HG03442 (cell line): Measurements from ENCODE around the gene VASH1.

Source experiments
- ATAC-seq: cut with Tn5 transposase; IDR thresholded peaks from one replicate; pipeline ENCODE4 v1.9.1; 2021; ENCODE audit warnings: mild to moderate bottlenecking, moderate library complexity; ENCODE audit not compliant: unreplicated experiment

VASH1 gene

DNA sequence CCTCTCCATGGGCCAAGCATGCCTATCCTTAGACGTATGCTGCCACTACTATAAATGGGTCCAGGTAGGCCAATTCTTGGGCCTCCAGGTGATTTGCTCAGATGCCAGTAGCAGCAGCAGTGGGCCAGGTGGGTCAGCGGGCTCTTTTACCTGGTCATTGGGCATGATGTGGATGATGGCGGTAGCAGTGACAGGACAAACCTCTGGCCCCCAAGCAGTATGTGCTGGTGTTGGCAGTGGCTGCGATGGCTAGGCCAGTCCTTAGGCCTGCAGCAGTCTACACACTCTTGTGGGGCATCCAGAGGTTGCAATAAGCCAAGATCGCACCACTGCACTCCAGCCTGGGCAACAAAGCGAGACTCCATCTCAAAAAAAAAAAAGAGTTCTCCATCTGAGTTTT, 19.1 kb upstream of the VASH1 start:
- no peak for ATAC-seq

DNA sequence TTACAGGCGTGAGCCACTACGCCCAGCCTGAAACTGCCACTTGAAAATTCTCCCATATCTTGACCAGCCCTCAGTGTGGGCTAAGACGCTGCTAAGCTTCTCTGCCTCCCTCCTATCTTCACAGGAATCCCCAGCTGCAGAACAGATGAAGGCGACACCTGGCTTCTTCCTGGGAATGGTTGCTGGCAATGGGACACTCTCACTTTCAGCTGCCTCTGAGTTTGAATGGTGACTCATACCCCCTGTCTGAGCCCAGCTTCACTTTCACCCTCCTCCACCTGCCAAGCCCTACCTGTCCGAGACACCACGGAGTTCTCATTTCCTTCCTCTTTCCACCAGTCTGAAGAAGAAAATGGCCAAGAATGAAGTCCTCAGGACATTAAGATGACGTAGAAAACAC, 18.3 kb upstream of the VASH1 start:
- no peak for ATAC-seq

DNA sequence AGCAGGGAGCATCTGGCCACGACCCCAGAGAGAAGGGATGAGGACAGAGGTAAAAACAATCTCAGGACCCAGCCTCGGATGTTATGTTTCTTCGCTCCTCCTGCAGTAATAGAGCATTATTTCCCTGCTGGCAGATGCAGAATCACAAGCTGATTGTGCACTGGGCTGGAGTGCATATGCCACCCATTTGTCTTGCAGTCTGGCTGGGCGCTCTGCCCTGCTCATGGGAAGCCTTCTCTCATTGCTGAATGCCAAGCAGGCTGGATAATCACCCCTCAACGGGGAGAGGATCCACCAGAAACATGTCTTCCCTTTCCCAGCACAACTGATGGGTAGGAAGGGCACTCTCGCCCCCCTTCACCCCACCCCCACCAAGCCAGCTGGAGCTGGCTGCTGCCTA, 8.5 kb upstream of the VASH1 start:
- ATAC-seq = no peak

DNA sequence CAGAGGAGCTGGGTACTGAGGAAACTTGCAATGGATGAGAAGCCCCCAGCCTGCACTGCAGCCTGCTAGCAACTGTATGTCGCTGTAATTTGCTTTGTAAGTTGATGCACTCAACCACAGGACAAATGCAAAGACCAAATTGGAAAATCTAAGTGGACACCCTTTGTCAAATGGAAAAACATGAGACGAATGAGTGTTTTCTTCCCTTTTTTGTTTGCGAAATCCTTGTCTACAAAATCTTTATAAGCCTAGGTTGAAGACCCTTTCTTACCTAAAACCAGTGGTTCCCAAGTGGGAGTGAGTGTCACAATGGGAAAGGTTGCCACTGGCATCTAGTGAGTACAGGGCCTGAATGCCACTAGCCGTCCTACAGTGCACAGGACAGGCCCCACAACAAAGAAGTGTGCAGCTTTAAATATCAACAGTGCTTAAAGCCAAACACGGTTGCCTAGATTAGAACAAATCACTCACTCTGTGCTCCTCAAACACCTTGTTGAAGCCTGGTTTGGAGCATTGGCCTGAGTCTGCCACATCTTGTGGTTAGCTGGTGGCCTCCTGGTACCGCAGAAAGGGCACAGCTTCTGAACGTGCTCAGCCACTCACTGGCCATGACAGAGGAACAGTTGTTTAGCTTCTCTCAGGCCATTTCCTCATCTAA, 7.6 kb upstream of the VASH1 start:
- no peak for ATAC-seq

DNA sequence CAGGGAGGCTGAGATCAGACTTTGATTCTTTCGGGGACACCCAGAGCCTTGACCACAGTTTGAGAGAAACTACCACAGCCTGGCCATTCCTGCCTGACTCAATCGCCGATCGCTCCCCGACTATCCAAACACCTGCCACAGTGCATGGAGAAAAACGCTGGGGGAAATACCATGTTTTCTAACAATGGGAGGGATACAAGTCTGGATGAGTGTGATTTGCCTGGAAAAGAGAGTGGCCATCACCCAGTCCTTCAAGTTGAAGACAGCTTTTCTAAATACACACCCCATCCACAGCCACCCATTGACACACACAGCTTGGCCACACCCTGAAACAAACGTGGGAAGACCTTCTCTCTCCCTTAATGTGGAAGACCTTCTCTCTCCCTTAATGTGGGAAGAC, 6.7 kb upstream of the VASH1 start:
- ATAC-seq = no peak

DNA sequence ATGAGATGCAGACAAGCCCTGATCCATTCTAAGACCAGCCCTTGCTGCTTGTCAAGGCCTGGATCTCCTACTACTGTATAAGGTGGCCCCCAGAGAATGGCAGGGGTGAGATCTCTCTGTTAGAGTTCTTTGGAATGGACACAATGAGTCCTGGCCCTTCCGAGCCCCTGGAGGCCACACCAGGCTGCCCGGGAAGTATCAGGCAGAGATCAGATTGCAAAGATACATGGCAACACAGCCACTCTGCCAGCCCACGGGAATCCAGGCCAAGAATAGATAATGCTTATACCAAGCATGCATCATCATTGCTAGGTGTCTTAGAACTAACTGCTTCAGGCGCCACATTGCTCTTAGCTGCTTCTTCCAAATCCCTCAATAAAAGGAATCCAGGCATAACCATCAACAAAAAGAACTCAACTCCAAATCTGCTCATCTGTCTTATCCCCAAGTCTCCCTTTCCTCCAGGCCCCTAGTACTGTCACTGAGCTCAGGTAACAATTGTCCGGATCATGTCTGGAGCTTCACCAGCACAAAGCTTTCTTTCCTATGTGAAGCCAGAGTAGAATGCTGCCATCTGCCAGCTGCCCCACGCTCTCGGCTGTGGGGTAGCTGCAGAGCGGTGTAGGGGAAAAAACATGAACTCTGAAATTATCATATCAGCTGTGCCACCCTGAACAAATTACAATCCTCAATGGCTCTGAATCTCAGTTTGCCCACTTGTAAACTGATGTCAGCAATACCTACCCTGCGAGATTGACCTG, 5.5 kb upstream of the VASH1 start:
- no peak for ATAC-seq

DNA sequence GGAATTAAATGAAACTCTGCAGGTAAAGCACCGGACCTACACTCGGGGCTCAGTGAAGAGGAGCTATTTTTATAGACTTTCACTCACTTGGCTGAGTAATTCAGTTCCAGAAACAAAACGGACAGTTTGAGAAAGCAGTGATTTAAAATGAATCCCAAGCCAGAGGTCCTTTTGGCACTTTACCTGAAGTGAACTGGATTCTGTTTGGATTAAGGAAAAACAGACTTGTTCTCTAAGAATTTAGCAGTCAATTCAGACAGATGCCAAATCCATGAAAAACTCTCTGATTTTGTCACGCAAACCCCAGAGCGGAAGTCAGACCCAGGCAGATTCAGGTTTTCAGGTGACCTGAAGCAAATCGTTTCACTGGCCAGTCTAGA, 4.9 kb upstream of the VASH1 start:
- no peak for ATAC-seq

DNA sequence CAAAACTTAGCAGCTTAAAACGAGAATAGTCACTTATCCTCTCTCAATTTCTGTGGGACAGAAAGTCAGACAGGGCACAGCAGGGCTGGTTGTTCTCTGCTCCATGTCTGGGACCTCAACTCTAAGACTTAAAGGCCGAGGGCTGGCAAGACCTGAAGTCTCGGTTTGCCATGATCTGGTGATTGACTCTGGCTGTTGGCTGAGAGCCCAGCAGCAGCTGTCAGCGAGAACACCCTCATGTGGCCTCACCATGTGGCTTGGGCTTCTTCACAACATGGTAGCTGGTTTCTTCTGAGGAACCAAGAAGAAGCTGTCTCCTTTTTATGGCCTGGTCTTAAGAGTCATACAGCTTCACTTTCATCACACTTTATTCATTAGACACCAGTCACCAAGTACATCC, 1.7 kb upstream of the VASH1 start:
- no peak for ATAC-seq

DNA sequence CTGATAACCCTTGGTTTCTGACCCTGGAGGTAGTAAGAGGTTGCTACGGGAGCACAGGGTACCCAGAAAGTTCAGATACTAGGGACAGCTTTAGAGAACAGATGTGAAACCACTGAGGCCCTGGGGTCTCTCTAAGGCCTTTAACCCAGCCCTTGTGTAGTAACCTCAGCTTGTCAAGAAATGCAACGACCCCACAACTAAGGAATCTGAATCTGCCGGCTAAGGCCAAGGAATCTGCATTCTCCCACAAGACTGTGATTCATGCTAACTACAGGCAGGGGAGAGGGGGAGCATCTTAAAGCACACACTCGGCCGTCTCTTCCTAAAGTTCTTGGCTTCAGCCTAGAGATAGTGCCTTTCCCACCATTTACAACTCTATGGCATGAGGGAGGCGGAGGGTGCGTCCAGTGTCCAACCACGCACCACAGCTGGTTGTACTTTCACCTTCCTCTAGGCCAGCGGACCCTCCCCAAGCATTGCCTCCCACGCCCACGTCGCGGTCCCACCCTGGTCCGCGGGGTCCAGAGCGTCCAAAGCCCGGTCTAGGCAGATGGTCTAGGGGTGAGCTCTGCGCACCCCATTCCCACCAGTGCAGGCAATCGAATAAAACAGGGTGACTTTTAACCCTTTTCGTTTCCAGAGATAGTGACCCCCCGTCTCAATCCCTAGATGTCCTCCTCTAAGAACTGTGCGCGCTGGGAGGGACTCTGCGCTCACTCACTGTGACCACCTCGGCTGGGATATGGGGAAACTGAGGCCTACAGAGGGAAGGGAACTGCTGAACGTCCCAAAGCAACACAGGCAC, 735 bp upstream of the VASH1 start:
- ATAC-seq = no peak

DNA sequence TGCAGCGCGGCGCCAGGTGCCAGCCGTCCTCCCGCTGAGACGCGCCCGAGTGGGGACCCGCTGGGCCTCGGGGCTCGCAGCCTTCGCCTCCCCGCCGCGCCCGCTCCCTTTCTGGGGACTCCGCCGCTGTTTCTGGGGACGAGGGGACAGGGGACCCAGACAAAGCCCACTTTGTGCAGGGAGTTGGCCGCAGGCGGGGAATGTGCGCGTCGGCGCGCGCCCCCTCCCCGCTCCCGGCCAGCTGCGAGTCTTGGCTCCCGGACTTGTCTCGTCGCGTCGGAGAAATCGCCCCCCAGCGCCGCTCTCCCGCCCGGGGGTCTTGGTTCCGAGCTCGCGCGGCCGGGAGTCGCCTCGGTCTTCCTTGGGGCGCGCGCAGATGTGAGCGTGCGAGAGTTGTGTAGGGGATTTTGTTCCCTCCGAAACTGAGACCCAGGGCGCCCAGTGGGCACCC, 717 bp downstream of the VASH1 start:
- ATAC-seq = no peak

DNA sequence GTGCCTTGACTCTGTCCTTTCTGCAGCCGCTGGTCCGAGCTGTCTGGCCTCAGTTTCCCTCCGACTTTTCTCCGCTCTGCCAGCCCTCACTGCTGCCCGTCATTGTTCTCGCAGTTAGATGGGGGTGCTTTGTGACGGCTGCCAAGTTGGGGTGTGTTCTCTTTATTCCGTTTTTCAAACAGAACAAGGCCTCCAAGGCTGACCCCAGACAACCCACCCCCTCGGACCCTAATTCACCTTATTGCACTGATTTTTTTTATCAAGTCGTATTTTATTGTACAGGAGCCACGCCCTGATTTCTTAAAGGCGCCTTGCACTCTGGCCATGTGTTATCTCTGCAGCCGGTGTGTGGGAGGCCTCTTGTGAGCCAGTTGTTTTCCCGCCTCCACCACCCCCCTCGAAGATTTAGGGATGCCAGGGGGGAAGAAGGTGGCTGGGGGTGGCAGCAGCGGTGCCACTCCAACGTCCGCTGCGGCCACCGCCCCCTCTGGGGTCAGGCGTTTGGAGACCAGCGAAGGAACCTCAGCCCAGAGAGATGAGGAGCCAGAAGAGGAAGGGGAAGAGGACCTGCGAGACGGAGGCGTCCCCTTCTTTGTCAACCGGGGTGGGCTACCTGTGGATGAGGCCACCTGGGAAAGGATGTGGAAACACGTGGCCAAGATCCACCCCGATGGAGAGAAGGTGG, 1.3 kb downstream of the VASH1 start:
- ATAC-seq = no peak

DNA sequence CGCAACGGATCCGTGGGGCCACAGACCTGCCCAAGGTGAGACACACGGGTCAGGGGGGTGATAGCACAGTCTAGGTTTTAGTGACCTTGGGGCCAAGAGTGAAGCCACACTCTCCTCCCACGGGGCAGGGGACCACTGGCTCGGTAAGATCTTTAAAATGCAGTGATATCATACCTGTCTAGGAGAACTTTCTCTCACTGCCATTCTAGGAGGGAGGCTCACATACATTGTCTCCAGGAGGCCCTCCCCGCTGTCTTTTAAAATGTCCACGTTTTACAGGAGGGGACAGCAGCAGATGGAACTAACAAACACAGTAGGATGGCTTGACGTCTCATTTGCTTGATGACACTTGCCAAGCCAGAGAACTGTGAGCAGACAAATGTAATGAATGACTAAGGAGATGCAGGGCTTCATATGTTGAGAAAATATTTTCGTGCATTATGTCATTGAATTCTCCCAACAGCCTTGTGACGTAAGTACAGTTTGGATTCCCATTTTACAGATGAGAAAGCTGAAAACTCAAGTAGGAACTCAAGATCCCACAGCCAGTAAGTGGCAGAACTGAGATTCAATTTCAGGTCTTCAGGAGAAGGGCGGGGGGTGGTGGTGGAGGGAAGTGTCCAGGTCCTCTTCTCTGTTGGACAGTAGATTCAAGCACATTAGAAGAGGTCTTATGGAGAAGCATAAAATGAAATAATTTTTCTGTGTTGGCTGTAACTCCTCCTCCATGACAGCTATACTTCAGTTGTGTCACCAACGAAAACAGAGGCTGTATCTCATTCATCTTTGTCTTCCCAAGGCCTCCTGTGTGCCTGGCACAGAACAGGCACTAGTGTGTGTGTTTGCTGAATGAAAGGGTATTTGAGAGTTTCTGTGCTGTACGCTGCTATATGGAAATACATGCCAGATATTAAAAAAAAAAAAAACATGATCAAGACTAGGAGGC, 2.1 kb downstream of the VASH1 start:
- ATAC-seq = no peak

DNA sequence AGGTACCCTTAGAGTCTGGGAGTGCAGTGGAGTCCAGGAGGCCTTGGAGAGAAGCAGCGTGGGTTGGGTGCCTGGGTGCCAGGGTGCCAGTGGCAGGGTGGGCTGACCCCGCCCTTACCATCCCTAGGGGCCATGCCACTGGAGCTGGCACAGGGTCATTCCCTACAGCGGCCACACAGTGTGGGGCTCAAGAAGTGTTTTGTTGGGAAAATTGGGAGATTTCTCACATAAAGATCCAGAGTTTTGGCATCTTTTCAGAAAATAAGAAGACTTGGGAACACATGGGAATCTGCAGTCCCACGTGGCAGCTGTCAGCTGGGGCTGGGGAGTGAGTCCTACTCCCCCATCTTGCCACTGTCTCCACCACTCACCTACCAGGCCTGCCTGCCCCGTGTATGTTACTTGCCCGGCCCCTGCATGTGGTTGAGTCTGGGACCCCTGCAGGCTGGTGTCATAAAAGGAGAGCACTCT, 4.2 kb downstream of the VASH1 start:
- no peak for ATAC-seq

DNA sequence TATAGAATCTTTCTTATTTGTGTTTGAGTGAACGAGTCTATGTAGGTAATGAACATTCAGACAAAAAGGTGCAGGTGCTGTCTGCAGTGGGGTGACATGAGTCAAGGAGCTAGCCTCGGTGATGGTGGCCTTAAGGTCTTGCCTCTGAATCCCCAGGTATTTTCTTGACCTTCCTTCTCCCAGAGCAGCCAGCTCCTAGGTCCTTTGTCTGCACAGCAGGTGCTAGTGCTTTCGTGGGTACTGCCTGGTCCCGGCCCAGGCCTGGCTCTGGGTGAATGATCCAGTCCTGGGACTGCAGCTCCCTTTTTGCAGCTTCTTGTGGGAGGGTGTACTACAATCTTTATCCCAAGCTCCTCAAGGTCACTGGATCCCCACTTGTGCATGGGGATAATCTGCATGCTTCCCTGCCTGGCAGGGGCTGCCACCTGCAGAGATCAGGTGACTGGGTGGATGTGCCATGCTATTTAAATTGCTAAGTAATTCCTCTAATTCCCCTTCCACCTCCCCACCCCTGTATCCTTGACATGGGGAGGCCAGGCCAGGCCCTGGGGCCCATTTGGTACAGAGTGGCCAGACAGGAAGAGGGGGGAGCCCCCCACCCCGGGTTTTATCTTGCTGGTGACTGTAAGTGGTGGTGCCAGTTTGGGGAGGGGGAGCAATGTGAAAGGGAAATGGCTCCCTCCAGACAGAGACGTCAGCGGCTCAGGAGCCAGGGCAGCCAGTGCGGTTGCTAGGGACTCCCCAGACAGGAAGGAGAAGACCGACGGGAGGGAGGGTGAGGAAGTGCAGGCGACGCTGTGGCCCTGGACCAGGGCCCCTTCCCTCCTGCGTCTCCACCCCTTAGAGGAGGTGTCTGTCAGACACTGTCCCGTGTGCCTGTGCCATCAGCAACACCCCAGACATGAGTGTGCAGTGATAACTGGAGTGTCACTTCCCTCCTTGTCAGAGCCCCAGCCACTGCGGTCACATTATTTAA, 6.7 kb downstream of the VASH1 start:
- ATAC-seq = peak; percentile 90

DNA sequence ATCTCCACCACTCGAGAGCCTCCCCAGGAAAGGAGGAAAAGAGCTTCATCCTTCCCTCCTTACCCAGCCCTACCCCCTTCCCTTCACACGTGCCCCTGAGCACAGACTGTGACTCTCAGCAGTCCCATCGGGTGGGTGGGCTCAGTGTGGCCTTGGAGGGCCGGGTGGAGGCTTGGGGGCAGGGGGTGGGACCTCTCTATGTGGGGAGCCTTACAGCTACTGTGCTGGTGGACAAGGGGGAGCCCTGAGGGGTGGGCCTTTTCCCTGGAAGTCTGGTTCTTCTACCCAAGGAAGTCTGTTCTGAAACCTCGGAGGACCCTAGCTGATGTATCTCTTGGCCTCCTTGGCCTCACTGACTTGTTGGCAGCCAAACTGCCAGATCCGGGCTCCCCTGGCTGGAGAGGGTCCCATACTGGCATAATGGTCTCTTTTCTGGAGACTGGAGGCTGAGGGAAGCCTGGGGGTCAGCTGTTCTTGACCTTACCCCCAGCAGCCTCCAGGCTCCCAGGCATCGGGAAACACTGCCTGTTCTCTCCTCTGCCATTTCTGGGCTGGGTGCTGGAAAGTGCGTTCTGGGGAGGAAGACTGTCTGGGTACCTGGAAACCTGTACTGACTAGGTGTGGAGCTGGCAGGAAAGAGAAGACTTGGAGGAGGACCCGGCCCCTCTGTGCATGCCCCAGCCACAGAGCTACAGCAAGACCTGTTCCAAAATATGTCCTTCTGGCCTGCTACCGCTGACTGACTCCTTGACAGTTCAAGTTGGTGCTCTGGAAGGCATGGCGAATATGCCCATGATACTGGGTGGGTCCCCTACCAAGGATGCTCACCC, 7.6 kb downstream of the VASH1 start:
- ATAC-seq = no peak

DNA sequence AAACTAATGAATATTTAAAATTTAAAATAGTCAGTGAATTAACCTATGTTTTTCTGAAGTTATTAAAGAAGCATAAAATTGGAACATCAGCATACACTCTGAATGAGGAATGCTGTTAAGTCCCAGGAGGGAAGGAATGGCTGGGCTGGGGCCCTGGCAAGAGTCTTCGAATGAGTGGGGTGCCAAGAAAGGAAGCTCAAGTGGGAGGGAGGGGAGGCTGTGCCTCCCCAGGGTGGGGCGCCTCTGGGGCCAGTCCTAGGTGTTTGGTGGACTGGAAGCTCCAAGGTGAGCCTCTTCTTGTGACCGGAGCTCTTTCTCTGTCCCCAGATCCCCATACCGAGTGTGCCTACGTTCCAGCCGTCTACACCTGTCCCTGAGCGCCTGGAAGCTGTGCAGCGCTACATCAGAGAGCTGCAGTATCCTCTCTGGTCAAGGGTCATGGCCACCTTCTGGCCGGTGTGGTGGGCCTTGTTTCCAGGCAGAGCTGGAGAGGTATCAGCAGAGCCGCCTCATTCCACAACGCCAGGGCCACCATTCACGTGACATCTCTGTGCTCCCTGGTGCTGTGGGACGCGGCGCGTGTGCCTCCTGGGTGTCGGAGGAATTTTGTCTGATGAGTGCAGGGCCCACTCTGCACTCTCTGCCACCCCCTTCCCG, 8.5 kb downstream of the VASH1 start:
- no peak for ATAC-seq
